Neuronal stem cell (in vitro differentiated cells): ENCODE data around the gene SHROOM3.

ENCODE experiments used
- DNase-seq: peaks from one replicate; pipeline ENCODE4 v3.0.0-alpha.2; 2013; ENCODE audit warnings: low spot score
- H2AFZ ChIP-seq: one replicate; pipeline ENCODE4 v1.6.1; 2013; ENCODE audit warnings: mild to moderate bottlenecking, low read length, inconsistent platforms
- H2AK5ac ChIP-seq: 2 replicates; pipeline ENCODE4 v1.6.1; 2013; ENCODE audit warnings: low read depth, mild to moderate bottlenecking, inconsistent platforms, low read length, moderate library complexity, mixed read lengths
- H2BK120ac ChIP-seq: 2 replicates; pipeline ENCODE4 v1.6.1; 2013; ENCODE audit warnings: low read depth, mild to moderate bottlenecking, inconsistent platforms, low read length, moderate library complexity, mixed read lengths
- H2BK12ac ChIP-seq: one replicate; pipeline ENCODE4 v1.6.1; 2013; ENCODE audit warnings: low read length, inconsistent platforms
- H2BK15ac ChIP-seq: 2 replicates; pipeline ENCODE4 v1.6.1; 2013; ENCODE audit warnings: mild to moderate bottlenecking, low read length, inconsistent platforms, mixed read lengths
- H2BK5ac ChIP-seq: one replicate; pipeline ENCODE4 v1.6.1; 2013; ENCODE audit warnings: inconsistent platforms, mild to moderate bottlenecking, low read length, moderate library complexity
- H3K14ac ChIP-seq: one replicate; pipeline ENCODE4 v1.6.1; 2013; ENCODE audit warnings: low read length, inconsistent platforms
- H3K18ac ChIP-seq: 2 replicates; pipeline ENCODE4 v1.6.1; 2013; ENCODE audit warnings: low read length, inconsistent platforms
- H3K23ac ChIP-seq: 2 replicates; pipeline ENCODE4 v1.6.1; 2013; ENCODE audit warnings: low read depth, mild to moderate bottlenecking, mixed read lengths, low read length, inconsistent platforms; ENCODE audit not compliant: poor library complexity
- H3K27ac ChIP-seq: replicated peaks from 3 replicates; pipeline ENCODE4 v1.5.1; 2013; ENCODE audit warnings: low read length, inconsistent platforms
- H3K27me3 ChIP-seq, 3 experiments: 2 replicates each; pipeline ENCODE4 v1.6.1; 2013; ENCODE audit warnings: low read length in 3 of 3, mild to moderate bottlenecking in 2 of 3, inconsistent platforms in 1 of 3, low read depth in 1 of 3, mixed read lengths in 1 of 3, moderate library complexity in 1 of 3; ENCODE audit not compliant: control insufficient read depth in 3 of 3, insufficient read depth in 3 of 3
- H3K36me3 ChIP-seq, 2 donors: replicated peaks in 1 of 2; 2 replicates each; pipeline ENCODE4 v1.6.1; 2013; ENCODE audit warnings: low read length in 2 of 2; ENCODE audit not compliant: control insufficient read depth in 2 of 2, insufficient read depth in 2 of 2
- H3K4ac ChIP-seq: 2 replicates; pipeline ENCODE4 v1.6.1; 2013; ENCODE audit warnings: inconsistent platforms, mild to moderate bottlenecking, low read length, moderate library complexity
- H3K4me1 ChIP-seq, 2 donors: 1 replicate in 1 of 2; 2 replicates in 1 of 2; pipeline ENCODE4 v1.6.1; 2013; ENCODE audit warnings: low read length in 2 of 2, low read depth in 1 of 2; ENCODE audit not compliant: control insufficient read depth in 2 of 2, insufficient read depth in 1 of 2
- H3K4me2 ChIP-seq: one replicate; pipeline ENCODE4 v1.6.1; 2013; ENCODE audit warnings: mild to moderate bottlenecking, low read length, inconsistent platforms; ENCODE audit not compliant: insufficient read depth, poor library complexity, severe bottlenecking
- H3K4me3 ChIP-seq, 2 donors: 2 replicates each; pipeline ENCODE4 v1.5.1; 2013; ENCODE audit warnings: low read length in 2 of 2, mild to moderate bottlenecking in 2 of 2, inconsistent platforms in 1 of 2, moderate library complexity in 1 of 2
- H3K79me1 ChIP-seq: one replicate; pipeline ENCODE4 v1.6.1; 2013; ENCODE audit warnings: low read depth, mild to moderate bottlenecking, inconsistent platforms, low read length, moderate library complexity
- H3K9ac ChIP-seq: one replicate; pipeline ENCODE4 v1.6.1; 2013; ENCODE audit warnings: mild to moderate bottlenecking, low read depth, low read length, inconsistent platforms; ENCODE audit not compliant: poor library complexity
- H3K9me3 ChIP-seq, 2 donors: replicated peaks in 1 of 2; 2 replicates each; pipeline versions ENCODE3 to v1.6.1; 2013; ENCODE audit warnings: low read length in 2 of 2, mild to moderate bottlenecking in 2 of 2, inconsistent platforms in 1 of 2, low read depth in 1 of 2, mixed read lengths in 1 of 2, moderate library complexity in 1 of 2; ENCODE audit not compliant: control insufficient read depth in 2 of 2, insufficient read depth in 1 of 2
- H4K8ac ChIP-seq: one replicate; pipeline ENCODE4 v1.6.1; 2013; ENCODE audit warnings: low read depth, mild to moderate bottlenecking, inconsistent platforms, low read length, moderate library complexity
- H4K91ac ChIP-seq: one replicate; pipeline ENCODE4 v1.6.1; 2013; ENCODE audit warnings: low read length, low read depth, mild to moderate bottlenecking, inconsistent platforms; ENCODE audit not compliant: poor library complexity
- WGBS, 2 donors: extraction: QIAGEN DNeasy Blood & Tissue Kit; methylation state at CpG; one replicate each; pipeline ENCODE4 v1.1.7; 2013; ENCODE audit warnings: missing lambda C conversion rate in 2 of 2, mixed read lengths in 1 of 2; ENCODE audit not compliant: insufficient read length in 2 of 2, insufficient replicate concordance in 1 of 2; ENCODE audit errors: extremely low coverage in 2 of 2; 5-methylcytosine and 5-hydroxymethylcytosine counted together

The SHROOM3 gene

DNA sequence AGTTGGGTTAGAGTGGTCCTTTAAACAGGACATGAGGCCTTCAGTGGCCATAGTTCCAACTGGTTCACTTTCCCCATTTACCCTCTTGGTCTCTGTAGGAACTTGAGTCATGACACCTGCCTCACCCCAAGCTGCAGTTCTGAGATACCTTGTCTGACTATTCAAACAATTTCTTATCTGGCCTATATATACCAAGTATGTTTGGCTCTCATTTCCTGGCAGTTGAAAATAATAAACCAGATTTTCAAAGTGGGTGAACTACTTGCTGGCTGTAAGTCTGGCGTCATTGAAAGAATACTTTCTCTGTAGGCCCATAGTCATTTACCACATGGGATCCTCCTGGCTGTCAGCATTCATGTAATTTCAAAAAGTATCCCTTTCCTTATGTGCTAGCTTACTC lies 228.8 kb downstream of the SHROOM3 start:
- H2BK12ac ChIP-seq: no peak overlapping the region
- peaks cover 5 to 39% of the 10 kb centered on the region in 2 donors for H3K36me3 ChIP-seq
- no peaks in the 10 kb centered on the region for H3K9me3 ChIP-seq
- H2AFZ ChIP-seq: no peak overlapping the region
- no peak overlapping the region for H2BK120ac ChIP-seq
- H4K91ac ChIP-seq: no peak overlapping the region
- H2BK5ac ChIP-seq: no peak overlapping the region
- no peak overlapping the region for H3K23ac ChIP-seq
- no peak overlapping the region for H3K4ac ChIP-seq
- DNase-seq: no peak
- no peak overlapping the region for H2AK5ac ChIP-seq
- H3K27ac ChIP-seq: no peak overlapping the region
- no peak overlapping the region for H3K9ac ChIP-seq
- H3K4me2 ChIP-seq: no peak overlapping the region
- H3K14ac ChIP-seq: no peak overlapping the region
- WGBS, 2 donors: no CpG with 5 or more reads among the region's 1 CpG
- H4K8ac ChIP-seq: no peak overlapping the region
- peaks cover 3% of the 10 kb centered on the region for H3K79me1 ChIP-seq
- no peaks in the 10 kb centered on the region for H3K27me3 ChIP-seq
- H3K4me3 ChIP-seq: no peak overlapping the region
- no peak overlapping the region for H3K18ac ChIP-seq
- H2BK15ac ChIP-seq: no peak overlapping the region
- no peaks in the 10 kb centered on the region for H3K4me1 ChIP-seq

DNA sequence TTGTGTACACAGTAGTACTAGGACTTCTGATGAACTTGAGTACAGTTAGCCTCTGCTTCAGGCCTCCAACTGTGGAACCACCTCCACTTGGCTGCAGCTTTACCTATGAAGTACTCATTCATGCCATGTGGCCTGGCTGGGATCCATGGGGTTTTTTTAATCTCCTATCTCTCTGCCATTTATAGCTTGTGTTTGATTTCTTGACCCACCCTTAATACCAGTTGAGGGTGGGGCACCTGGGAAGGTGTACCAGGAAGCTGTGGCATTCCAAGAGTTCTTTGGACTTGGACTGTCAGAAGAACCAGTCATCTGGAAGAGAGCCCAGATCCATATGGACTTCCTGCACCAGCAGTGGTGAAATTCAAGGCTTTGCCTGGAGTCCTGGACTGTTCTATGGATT lies 230.1 kb downstream of the SHROOM3 start:
- H2BK5ac ChIP-seq: no peak overlapping the region
- H2BK120ac ChIP-seq: no peak overlapping the region
- H3K4ac ChIP-seq: no peak overlapping the region
- H3K36me3 ChIP-seq: peaks cover 5 to 45% of the 10 kb centered on the region in 2 donors
- H4K8ac ChIP-seq: no peak overlapping the region
- peaks cover 3% of the 10 kb centered on the region for H3K79me1 ChIP-seq
- no peaks in the 10 kb centered on the region for H3K27me3 ChIP-seq
- no peak overlapping the region for H2AK5ac ChIP-seq
- H3K4me3 ChIP-seq: no peak overlapping the region
- no peak overlapping the region for H3K9ac ChIP-seq
- no peak overlapping the region for H3K23ac ChIP-seq
- H2BK12ac ChIP-seq: no peak overlapping the region
- no peak overlapping the region for H3K14ac ChIP-seq
- no peaks in the 10 kb centered on the region for H3K4me1 ChIP-seq
- H2AFZ ChIP-seq: no peak overlapping the region
- no peak overlapping the region for H3K18ac ChIP-seq
- H3K9me3 ChIP-seq: no peaks in the 10 kb centered on the region
- no peak overlapping the region for H2BK15ac ChIP-seq
- no peak overlapping the region for H3K4me2 ChIP-seq
- H3K27ac ChIP-seq: no peak overlapping the region
- H4K91ac ChIP-seq: no peak overlapping the region
- no peak for DNase-seq

DNA sequence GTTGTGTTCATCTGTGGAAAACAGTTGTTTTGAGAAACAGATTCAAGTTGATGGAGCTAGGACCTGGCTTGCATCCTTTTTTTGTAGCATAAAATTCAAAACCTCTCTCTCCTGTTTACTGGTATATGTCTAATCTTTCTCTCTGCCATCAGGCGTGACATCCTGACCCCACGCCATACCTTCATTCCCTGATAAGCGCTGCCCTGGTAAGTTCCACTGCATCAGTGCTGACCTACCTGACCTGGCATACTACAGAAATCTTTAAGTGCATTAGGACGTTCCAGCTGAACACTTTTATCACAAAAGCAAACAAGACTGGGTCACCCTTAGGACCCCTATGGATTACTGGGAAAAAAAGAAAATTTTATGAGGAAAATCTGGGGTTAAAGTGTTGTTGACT lies 230.7 kb downstream of the SHROOM3 start:
- no peak overlapping the region for H2AK5ac ChIP-seq
- WGBS, 2 donors: no CpG with 5 or more reads among the region's 4 CpGs
- H2BK5ac ChIP-seq: no peak overlapping the region
- no peak overlapping the region for H3K4ac ChIP-seq
- H3K36me3 ChIP-seq: peaks cover 5 to 45% of the 10 kb centered on the region in 2 donors
- H3K4me2 ChIP-seq: no peak overlapping the region
- H3K9ac ChIP-seq: no peak overlapping the region
- no peaks in the 10 kb centered on the region for H3K27me3 ChIP-seq
- peaks cover 3% of the 10 kb centered on the region for H3K79me1 ChIP-seq
- H3K14ac ChIP-seq: no peak overlapping the region
- no peak for DNase-seq
- no peak overlapping the region for H2AFZ ChIP-seq
- no peak overlapping the region for H2BK12ac ChIP-seq
- H3K27ac ChIP-seq: no peak overlapping the region
- no peak overlapping the region for H4K8ac ChIP-seq
- H2BK120ac ChIP-seq: no peak overlapping the region
- no peaks in the 10 kb centered on the region for H3K9me3 ChIP-seq
- H3K23ac ChIP-seq: no peak overlapping the region
- no peak overlapping the region for H3K18ac ChIP-seq
- H2BK15ac ChIP-seq: no peak overlapping the region
- no peak overlapping the region for H3K4me3 ChIP-seq
- H4K91ac ChIP-seq: no peak overlapping the region
- H3K4me1 ChIP-seq: no peaks in the 10 kb centered on the region

DNA sequence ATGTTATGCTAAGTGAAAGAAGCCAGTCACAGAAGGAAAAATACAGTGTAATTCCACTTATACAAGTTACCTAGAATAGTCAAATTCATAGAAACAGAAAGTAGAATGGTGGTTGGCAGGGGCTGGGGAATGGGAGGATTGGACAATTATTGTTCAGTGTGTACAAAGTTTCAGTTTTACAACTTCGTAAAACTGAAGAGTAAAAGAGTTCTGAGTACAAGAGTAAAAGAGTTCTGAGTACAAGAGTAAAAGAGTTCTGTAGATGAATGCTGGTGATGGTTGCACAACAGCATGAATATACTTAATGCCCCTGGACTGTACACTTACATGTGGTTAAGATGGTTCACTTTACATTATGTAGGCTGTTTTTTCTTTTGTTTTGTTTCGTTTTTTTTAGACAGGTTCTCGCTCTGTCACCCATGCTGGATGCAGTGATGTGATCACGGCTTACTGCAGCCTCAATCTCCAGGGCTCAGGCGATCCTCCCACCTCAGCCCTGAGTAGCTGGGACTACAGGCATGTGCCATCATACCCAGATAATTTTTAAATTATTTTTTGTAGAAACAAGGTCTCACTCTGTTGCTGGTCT lies 232.0 kb downstream of the SHROOM3 start:
- Histone ChIP-seq H3K79me1 (peaks cover 6% of the 10 kb centered on the region), H4K91ac (no peak overlapping the region), H3K4me1 (no peaks in the 10 kb centered on the region), H3K27ac (no peak overlapping the region), H3K23ac (no peak overlapping the region), H3K9me3 (peaks cover 0 to 3% of the 10 kb centered on the region in 2 donors), H3K36me3 (peaks cover 9 to 45% of the 10 kb centered on the region in 2 donors), H2BK15ac (no peak overlapping the region), H2AFZ (no peak overlapping the region), H2BK5ac (no peak overlapping the region), H3K27me3 (no peaks in the 10 kb centered on the region), H3K18ac (no peak overlapping the region), H3K4ac (no peak overlapping the region), H3K9ac (no peak overlapping the region), H2BK12ac (no peak overlapping the region), H4K8ac (no peak overlapping the region), H3K4me3 (no peak overlapping the region), H2AK5ac (no peak overlapping the region), H3K14ac (no peak overlapping the region), H3K4me2 (no peak overlapping the region), H2BK120ac (no peak overlapping the region)
- no peak for DNase-seq
- WGBS, 2 donors: no CpG with 5 or more reads among the region's 5 CpGs
